K562 (cell line): ENCODE data around the gene OPA3. TPM values are rescaled to one million over a fixed set of nuclear protein-coding genes. Genes with fewer than 3 reads are reported as not detected.

Experiments
- ATF1 ChIP-seq, 2 experiments: fragments of 450-650 bp in 1 of 2; IDR thresholded peaks; 2 replicates each; pipeline ENCODE4 v1.6.1; 2016; ENCODE audit warnings: missing compliant biosample characterization in 1 of 2, missing genetic modification characterization in 1 of 2
- CHAMP1 ChIP-seq: fragments of 450-650 bp; IDR thresholded peaks from 2 replicates; pipeline ENCODE4 v1.6.1; 2016; ENCODE audit warnings: mild to moderate bottlenecking
- DDX20 ChIP-seq: fragments of 450-650 bp; IDR thresholded peaks from 2 replicates; pipeline ENCODE4 v1.6.1; 2016; ENCODE audit warnings: missing genetic modification characterization, low read depth, mild to moderate bottlenecking, missing compliant biosample characterization, moderate library complexity
- FUS ChIP-seq: fragments of 200-400 bp; formaldehyde crosslinking; optimal IDR thresholded peaks from 2 replicates; pipeline ENCODE3; 2017; ENCODE audit warnings: low read depth, low read length
- HCFC1 ChIP-seq: IDR thresholded peaks from 2 replicates; pipeline ENCODE4 v1.6.1; 2012; ENCODE audit warnings: low read depth, low read length, improper control_type of control experiment
- IFI16 ChIP-seq: fragments of 250-450 bp; sonication (Bioruptor Pico); IDR thresholded peaks from 2 replicates; pipeline ENCODE4 v2.1.2; 2022; ENCODE audit warnings: mild to moderate bottlenecking, inconsistent platforms
- MIER1 ChIP-seq: fragments of 450-650 bp; IDR thresholded peaks from 2 replicates; pipeline ENCODE4 v1.6.1; 2016; ENCODE audit warnings: antibody characterized with exemption, mild to moderate bottlenecking, low read depth
- MTA2 ChIP-seq: fragments of 450-650 bp; IDR thresholded peaks from 2 replicates; pipeline ENCODE4 v1.6.1; 2016; ENCODE audit warnings: low read depth
- NFATC3 ChIP-seq: fragments of 450-650 bp; IDR thresholded peaks from 2 replicates; pipeline ENCODE4 v1.6.1; 2017; ENCODE audit warnings: mild to moderate bottlenecking
- PATZ1 ChIP-seq: fragments of 250-450 bp; sonication (Bioruptor Pico); IDR thresholded peaks from 2 replicates; pipeline ENCODE4 v1.5.0; 2020; ENCODE audit warnings: mild to moderate bottlenecking, borderline replicate concordance
- SLC30A9 ChIP-seq: fragments of 250-450 bp; sonication (Bioruptor Pico); IDR thresholded peaks from 2 replicates; pipeline ENCODE4 v1.8.0; 2022; ENCODE audit warnings: mild to moderate bottlenecking, moderate library complexity
- SNIP1 ChIP-seq: fragments of 450-650 bp; IDR thresholded peaks from 2 replicates; pipeline ENCODE4 v1.7.1; 2017; ENCODE audit warnings: low read depth, mild to moderate bottlenecking
- SRSF7 ChIP-seq: fragments of 200-400 bp; formaldehyde crosslinking; optimal IDR thresholded peaks from 2 replicates; pipeline ENCODE3; 2017; ENCODE audit warnings: mild to moderate bottlenecking, low read depth, low read length
- STAT6 ChIP-seq: sonication (generic); formaldehyde crosslinking; IDR thresholded peaks from 2 replicates; pipeline ENCODE4 v1.8.1; 2023; ENCODE audit warnings: mild to moderate bottlenecking, missing genetic modification reagents
- TGIF2 ChIP-seq: sonication (generic); formaldehyde crosslinking; IDR thresholded peaks from 2 replicates; pipeline ENCODE4 v1.8.1; 2022; ENCODE audit warnings: mild to moderate bottlenecking, missing genetic modification reagents, moderate library complexity
- ZNF174 ChIP-seq: fragments of 250-450 bp; sonication (Bioruptor Pico); IDR thresholded peaks from 2 replicates; pipeline ENCODE4 v1.4.0; 2020; ENCODE audit warnings: mild to moderate bottlenecking
- ZNF239 ChIP-seq: fragments of 250-450 bp; sonication (Bioruptor Pico); IDR thresholded peaks from 2 replicates; pipeline ENCODE4 v1.4.0; 2020; ENCODE audit warnings: mild to moderate bottlenecking
- ZNF384 ChIP-seq: IDR thresholded peaks from 2 replicates; pipeline ENCODE4 v1.6.1; 2012; ENCODE audit warnings: low read depth, low read length, improper control_type of control experiment
- ZNF444 ChIP-seq: fragments of 250-450 bp; sonication (Bioruptor Pico); IDR thresholded peaks from 2 replicates; pipeline ENCODE4 v1.4.0; 2020; ENCODE audit warnings: mild to moderate bottlenecking, moderate library complexity
- ZNF586 ChIP-seq: fragments of 450-650 bp; formaldehyde crosslinking; conservative IDR thresholded peaks from 2 replicates; pipeline ENCODE4 v1.4.0; 2020; ENCODE audit warnings: mild to moderate bottlenecking, moderate library complexity
- ZNF699 ChIP-seq: fragments of 250-450 bp; sonication (Bioruptor Pico); IDR thresholded peaks from 2 replicates; pipeline ENCODE4 v1.8.0; 2021; ENCODE audit warnings: mild to moderate bottlenecking, moderate library complexity; ENCODE audit not compliant: insufficient replicate concordance
- ZNF707 ChIP-seq: fragments of 250-450 bp; sonication (Bioruptor Pico); conservative IDR thresholded peaks from 2 replicates; pipeline ENCODE4 v1.8.0; 2022; ENCODE audit warnings: inconsistent platforms, mild to moderate bottlenecking, moderate library complexity
- polyA plus RNA-seq, 8 experiments: library from polyadenylated mRNA; depleted of rRNA in 4 of 8; stranded (reverse) in 5 of 8; unstranded in 3 of 8; fragments of >200 nt; fragmentation: Nextera tagmentation in 2 of 8; fragmentation: Illumina TruSeq in 1 of 8; extraction: Ambion mirVana in 2 of 8; extraction: Trizol in 1 of 8; gene quantifications; 2 replicates each; pipeline versions ENCODE4 v1.2.1 to v1.2.3, GENCODE V29; 2011 to 2014; ENCODE audit warnings: inconsistent platforms in 1 of 8, missing spikeins in 1 of 8
- total RNA-seq, 7 experiments: library from RNA; depleted of rRNA in 6 of 7; stranded (reverse); fragments of >200 nt in 6 of 7; fragmentation: Illumina TruSeq in 2 of 7; extraction: Trizol in 2 of 7; gene quantifications; 2 replicates each; pipeline versions ENCODE4 v1.2.1 to v1.2.3, GENCODE V29; 2011 to 2021; ENCODE audit warnings: low replicate concordance in 1 of 7

OPA3 gene
- total and polyA plus RNA-seq, 9 of the 15 experiments (the other 6 are each of a cell fraction or from before 2014, with no cell fraction given): 1.4 to 18.8 (median 9.0) TPM

DNA sequence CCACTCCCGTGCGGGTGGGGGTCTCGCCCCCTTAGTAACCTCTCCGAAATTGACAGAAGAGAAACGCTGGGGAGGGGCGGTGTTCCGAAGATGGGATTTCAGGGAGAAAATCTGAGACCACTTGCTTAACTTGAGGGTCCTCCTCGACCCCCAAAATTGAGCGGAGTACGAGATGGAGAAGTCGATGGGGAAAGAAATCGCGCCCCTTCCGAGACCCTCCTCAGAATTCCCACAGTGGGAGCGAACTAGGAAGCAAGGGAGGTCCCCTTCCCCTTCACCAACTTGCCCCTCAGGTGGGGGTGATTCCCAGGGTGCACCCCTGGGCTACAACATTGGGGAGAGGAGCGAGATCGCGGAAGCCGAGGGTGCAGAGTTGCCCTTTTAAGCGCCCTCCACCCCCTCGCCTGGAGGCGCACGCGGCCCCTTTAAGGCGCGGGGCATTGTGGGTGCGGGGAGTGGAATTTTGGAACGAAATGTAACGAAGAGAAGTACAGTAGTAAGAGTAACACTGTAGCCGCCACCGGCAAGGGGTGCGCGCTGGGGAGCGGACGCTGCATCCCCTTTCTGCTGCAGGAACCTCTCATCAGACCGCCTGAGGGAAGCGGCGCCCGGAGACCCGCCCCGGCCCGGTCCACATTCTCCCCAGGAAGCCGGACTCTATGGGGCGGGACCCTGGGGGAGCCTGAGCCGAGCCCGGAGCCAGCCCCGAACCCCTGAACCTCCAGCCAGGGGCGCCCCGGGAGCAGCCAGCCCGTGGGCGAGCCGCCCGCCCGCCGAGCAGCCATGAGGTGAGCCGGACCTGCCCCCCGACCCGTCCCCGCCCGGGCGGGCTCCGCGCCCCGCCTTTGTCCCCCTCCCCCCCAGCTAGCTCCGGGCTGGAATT is 77.4 kb downstream of the OPA3 start, which contains the start of gene VASP (continued):
- TF ChIP-seq CHAMP1 (no peak), SRSF7 (no peak), STAT6 (CRISPR knock-in tag) (no peak), ZNF707 (CRISPR knock-in tag) (no peak), NFATC3 (no peak), PATZ1 (CRISPR knock-in tag) (no peak), ZNF444 (CRISPR knock-in tag) (no peak), DDX20 (tag) (no peak), ATF1 (CRISPR knock-in tag; IDR thresholded peaks at IDR 0.05) (no peak), ATF1 (tag; IDR thresholded peaks at IDR 0.05) (no peak), ZNF239 (CRISPR knock-in tag) (no peak), MIER1 (no peak), SNIP1 (peak; percentile 99), ZNF174 (CRISPR knock-in tag) (no peak), MTA2 (no peak), IFI16 (CRISPR knock-in tag) (no peak), SLC30A9 (CRISPR knock-in tag) (no peak), ZNF699 (CRISPR knock-in tag) (no peak), ZNF586 (no peak), TGIF2 (CRISPR knock-in tag) (no peak), FUS (no peak), HCFC1 (peak; percentile 72), ZNF384 (no peak)
- TF ChIP-seq, all 486 proteins: peak for 119
